SK-N-SH (cell line): ENCODE data around the gene SHISA5.

Experiments used
- FOXM1 ChIP-seq: IDR thresholded peaks from 2 replicates; pipeline ENCODE4 v1.4.0; 2012; ENCODE audit warnings: low read depth, mild to moderate bottlenecking
- GABPA ChIP-seq: IDR thresholded peaks from 2 replicates; pipeline ENCODE4 v1.4.0; 2012; ENCODE audit warnings: low read depth, mild to moderate bottlenecking
- IRF3 ChIP-seq: fragments of 150-350 bp; IDR thresholded peaks from 2 replicates; pipeline ENCODE4 v1.6.1; 2016; ENCODE audit warnings: mild to moderate bottlenecking, low read depth, low read length
- JUND ChIP-seq: IDR thresholded peaks from 2 replicates; pipeline ENCODE4 v1.4.0; 2012
- MAX ChIP-seq: IDR thresholded peaks from 2 replicates; pipeline ENCODE4 v1.4.0; 2012; ENCODE audit warnings: low read depth
- NRF1 ChIP-seq: IDR thresholded peaks from 2 replicates; pipeline ENCODE4 v1.6.1; 2012; ENCODE audit warnings: low read depth, mild to moderate bottlenecking, low read length
- POLR2AphosphoS5 ChIP-seq: IDR thresholded peaks from 2 replicates; pipeline ENCODE4 v1.6.1; 2012; ENCODE audit warnings: low read depth, low read length
- RFX5 ChIP-seq: IDR thresholded peaks from 2 replicates; pipeline ENCODE4 v1.6.1; 2012; ENCODE audit warnings: mild to moderate bottlenecking, improper control_type of control experiment, low read length
- SIN3A ChIP-seq: IDR thresholded peaks from 2 replicates; pipeline ENCODE4 v1.6.1; 2012; ENCODE audit warnings: low read depth, mild to moderate bottlenecking, low read length, moderate library complexity, borderline replicate concordance
- TAF1 ChIP-seq: IDR thresholded peaks from 2 replicates; pipeline ENCODE4 v1.6.1; 2012; ENCODE audit warnings: low read depth, mild to moderate bottlenecking, low read length, moderate library complexity, borderline replicate concordance
- TF ChIP-seq, protein P1 (sequence below): fragments of 200-600 bp; sonication (generic); IDR thresholded peaks from 2 replicates; pipeline ENCODE4 v1.6.1; 2017; ENCODE audit warnings: antibody characterized with exemption, mild to moderate bottlenecking, moderate library complexity
- TF ChIP-seq, protein P2 (sequence below): fragments of 150-350 bp; IDR thresholded peaks from 2 replicates; pipeline ENCODE4 v1.6.1; 2017; ENCODE audit warnings: antibody characterized with exemption, low read length, low read depth, borderline replicate concordance

DNA sequence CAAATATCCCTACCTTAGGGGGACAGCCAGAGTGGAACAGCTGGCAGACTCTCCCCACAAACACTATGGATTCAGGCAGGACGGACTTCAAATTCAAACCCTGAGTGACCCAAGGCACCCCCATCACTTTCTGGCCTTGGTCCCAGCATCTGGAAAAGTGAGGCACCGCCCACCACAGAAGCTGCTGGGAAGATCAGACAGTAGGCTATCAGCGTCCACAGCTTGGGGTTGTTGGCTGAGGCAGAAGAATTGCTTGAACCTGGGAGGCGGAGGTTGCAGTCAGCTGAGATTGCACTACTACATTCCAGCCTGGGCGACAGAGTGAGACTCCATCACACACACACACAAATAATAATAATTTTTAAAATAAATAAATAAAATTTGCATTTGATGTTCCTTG, 44.2 kb upstream of the SHISA5 start:
- TF ChIP-seq, protein P1, sequence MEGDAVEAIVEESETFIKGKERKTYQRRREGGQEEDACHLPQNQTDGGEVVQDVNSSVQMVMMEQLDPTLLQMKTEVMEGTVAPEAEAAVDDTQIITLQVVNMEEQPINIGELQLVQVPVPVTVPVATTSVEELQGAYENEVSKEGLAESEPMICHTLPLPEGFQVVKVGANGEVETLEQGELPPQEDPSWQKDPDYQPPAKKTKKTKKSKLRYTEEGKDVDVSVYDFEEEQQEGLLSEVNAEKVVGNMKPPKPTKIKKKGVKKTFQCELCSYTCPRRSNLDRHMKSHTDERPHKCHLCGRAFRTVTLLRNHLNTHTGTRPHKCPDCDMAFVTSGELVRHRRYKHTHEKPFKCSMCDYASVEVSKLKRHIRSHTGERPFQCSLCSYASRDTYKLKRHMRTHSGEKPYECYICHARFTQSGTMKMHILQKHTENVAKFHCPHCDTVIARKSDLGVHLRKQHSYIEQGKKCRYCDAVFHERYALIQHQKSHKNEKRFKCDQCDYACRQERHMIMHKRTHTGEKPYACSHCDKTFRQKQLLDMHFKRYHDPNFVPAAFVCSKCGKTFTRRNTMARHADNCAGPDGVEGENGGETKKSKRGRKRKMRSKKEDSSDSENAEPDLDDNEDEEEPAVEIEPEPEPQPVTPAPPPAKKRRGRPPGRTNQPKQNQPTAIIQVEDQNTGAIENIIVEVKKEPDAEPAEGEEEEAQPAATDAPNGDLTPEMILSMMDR = no peak
- TF ChIP-seq RFX5 (no peak), MAX (no peak), FOXM1 (no peak), IRF3 (no peak), JUND (no peak), NRF1 (no peak), TAF1 (no peak), POLR2AphosphoS5 (no peak), SIN3A (no peak), GABPA (no peak)
- TF ChIP-seq, protein P2, sequence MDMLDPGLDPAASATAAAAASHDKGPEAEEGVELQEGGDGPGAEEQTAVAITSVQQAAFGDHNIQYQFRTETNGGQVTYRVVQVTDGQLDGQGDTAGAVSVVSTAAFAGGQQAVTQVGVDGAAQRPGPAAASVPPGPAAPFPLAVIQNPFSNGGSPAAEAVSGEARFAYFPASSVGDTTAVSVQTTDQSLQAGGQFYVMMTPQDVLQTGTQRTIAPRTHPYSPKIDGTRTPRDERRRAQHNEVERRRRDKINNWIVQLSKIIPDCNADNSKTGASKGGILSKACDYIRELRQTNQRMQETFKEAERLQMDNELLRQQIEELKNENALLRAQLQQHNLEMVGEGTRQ = no peak
